Activated CD8-positive, alpha-beta memory T cell treated with anti-CD3 and anti-CD28 coated beads for 36 hours (primary cell): ENCODE measurements around the gene CNST. TPM values are rescaled to one million over a fixed set of nuclear protein-coding genes. Genes with fewer than 3 reads are reported as not detected.

Source experiments
- CTCF ChIA-PET: fragments of 350-600 bp; sonication (Branson Sonifier 250); formaldehyde crosslinking; loops from one replicate; lab custom pipeline; 2021; ENCODE audit warnings: antibody characterized with exemption; lab: Charles Lee
- POLR2A ChIA-PET: fragments of 350-600 bp; sonication (Branson Sonifier 250); formaldehyde crosslinking; loops from one replicate; lab custom pipeline; 2021; ENCODE audit warnings: antibody characterized with exemption; lab: Charles Lee
- total RNA-seq, 2 experiments: library from RNA; stranded (reverse); gene quantifications; one replicate each; pipeline ENCODE4 v1.2.3, GENCODE V29; 2021

Gene CNST
- total RNA-seq, 2 experiments from 2014 or later, result 26.5 to 26.6 TPM

DNA sequence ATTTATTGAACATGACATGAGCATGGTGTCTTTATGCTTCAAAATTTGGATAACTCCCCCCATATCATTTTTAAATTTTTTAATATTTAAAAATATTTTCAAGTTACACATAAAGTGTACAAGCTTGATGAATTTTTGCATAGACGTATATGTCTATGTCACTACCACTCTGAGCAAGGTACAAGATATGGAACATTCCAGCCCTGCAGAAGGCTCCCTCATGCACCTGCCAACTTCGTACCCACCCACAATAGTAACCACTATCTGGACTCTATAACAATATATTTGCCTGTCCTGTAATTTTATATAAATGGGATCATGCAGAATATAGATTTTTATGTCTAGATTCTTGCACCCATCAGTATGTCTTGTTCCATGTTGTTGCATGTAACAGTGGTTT is 74.5 kb downstream of the CNST start:
- ChIA-PET CTCF (no interaction called here), POLR2A (no interaction called here)

DNA sequence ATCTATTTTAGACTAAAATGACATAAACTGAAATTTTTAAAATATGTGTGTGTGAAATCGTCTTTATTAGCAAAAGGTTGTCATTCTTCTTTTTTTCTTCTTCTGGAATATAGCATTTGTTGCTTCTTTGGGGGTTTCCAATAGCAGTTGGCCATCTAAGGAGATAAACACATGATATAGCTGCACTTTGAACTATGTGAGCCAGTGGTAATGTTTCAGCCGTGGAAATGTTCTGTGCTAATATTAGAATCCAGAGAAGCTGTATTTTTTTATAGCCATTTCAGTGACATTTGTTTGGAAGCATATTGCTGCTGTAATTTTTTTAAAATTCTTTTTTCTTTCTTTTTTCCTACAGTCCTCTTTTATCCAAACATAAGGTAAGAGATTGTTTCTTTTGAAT is 75.1 kb downstream of the CNST start:
- POLR2A ChIA-PET, result no interaction called here
- CTCF ChIA-PET, result no interaction called here

DNA sequence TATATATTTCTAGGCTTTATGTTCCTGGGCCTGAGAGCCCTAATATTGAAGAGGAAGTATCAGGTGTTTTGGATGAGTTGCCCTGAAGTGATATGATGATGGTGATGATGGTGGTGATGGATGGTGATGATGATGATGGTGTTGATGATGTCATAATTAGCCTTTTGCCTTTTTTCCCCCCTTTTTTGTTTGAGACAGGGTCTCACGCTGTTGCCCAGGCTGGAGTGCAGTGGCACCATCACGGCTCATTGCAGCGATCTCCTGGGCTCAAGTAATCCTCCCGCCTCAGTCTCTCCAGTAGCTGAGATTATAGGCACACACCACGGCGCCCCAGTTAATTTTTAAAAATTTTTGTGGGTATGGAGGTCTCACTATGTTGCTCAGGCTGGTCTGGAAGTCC is 76.5 kb downstream of the CNST start:
- CTCF ChIA-PET, result no interaction called here
- POLR2A ChIA-PET, result interaction anchor here (0.6 kb wide), 1 partner anchor 921 kb away, joined by 7 read pairs; no protein-coding TSS in a partner anchor

DNA sequence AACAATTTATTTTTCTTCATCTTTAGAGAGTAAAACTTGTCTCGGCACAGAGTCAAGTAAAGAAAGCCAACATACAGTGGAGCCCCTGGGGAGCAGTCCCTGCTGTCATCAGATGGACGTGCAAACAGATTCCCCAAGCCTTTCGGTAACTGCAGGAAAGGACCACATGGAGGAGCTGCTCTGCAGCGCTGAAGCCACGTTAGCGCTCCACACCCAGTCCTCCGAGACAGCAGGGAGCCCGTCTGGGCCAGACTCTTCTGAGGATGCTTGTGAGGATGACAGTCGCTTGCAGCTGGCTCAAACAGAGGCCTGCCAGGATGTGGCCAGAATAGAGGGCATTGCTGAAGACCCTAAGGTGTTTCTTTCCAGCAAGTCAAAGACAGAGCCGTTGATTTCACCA is 80.9 kb downstream of the CNST start:
- ChIA-PET CTCF (interaction anchor here (1.6 kb wide), 1 partner anchor 34 kb away, joined by 3 read pairs; no protein-coding TSS in a partner anchor), POLR2A (no interaction called here)

DNA sequence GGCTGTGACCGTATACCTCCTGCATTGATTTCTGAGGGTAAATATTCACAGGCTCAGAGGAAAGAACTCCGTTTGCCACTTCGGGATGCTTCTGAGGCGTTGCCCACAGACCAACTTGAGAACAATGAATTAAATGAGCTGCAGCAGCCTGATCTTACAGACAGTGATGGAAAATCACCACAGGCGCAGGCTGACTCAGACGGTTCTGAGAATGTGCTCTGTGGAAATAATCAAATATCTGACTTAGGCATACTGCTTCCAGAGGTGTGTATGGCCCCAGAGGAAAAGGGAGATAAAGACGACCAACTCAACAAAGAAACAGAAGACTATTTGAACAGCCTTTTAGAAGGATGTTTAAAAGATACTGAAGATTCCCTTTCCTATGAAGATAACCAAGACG is 81.3 kb downstream of the CNST start:
- CTCF ChIA-PET, result interaction anchor here (1.6 kb wide), 1 partner anchor 34 kb away, joined by 3 read pairs; no protein-coding TSS in a partner anchor
- POLR2A ChIA-PET, result no interaction called here

DNA sequence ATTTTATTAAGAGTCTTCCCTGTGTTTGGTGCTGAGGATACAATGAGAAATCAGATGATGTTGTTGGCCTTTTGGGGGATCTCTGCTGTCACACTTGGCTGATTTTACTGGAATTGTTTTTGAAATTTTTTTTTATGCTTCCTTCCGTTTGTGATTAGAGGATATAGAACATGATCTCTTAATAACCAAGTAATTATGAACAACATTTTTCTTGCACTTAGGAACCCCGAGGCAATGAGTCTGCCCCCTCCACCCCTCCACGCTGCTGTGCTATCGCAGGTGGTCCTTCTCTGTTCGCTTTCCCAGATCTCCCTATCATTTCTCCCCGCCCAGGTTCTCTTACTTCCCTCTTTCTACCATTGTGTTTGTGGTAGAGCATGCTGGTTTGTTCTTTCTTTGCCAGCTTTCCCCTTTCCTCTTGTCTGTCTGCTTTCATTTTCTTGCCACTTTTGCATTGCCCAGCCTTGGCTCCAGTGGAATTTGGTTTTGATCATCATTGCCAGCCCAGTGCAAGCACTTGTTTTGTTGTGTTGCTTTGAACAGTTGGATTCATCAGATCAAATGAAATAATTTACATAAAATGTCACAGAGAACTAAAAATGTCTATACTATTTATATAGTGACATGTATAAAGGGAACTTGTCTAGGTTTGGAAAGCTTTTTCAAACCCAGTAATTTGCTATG is 84.9 kb downstream of the CNST start:
- CTCF ChIA-PET, result no interaction called here

DNA sequence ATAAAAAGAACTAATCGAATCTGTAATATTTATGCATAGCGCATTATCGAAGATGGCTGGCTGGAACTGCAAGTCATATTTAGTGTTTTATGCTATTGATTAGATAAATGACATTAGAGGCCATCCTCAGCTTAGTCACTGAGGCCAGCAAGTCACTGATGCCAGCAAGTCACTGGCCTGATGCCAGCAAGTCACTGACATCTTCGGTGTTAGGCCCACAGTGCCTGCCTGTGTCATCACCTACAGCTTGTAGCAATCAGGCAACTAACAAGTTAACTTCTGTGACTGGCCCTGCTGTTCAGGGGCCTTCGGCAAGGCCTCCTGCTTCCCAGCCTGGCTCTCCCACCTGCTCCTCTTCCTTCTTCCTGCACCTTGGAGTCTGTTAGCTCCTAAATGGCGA is 92.3 kb downstream of the CNST start:
- ChIA-PET CTCF (no interaction called here), POLR2A (no interaction called here)

More for the DNA sequence above, 84.9 kb downstream of the CNST start:
- POLR2A ChIA-PET, result no interaction called here

DNA sequence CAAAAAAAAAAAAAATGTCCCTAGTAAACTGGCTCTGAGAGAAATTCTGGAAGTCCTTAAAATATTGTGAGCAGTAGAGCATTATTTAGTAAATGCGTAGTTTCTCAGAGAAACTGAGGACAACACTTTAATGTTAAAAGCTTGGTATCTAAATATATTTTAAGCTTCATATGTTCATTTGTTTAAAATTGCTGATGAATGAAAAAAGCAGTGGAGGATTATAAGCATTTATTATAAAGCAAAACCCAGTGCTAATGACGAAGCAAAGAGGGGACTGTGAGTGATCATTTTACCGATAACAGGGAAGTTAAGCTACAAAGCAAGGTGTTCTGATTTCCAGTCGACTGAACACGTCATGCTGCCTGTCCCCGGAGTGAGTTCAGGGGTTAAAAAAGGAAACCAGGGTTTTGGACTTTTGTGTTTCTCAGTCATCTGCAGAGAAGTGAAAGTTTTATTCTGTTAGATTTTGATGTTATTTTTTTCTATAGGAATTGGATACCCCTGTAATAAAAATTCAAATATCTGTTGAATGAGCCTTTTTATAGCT is 93.4 kb downstream of the CNST start:
- CTCF ChIA-PET, result interaction anchor here (0.7 kb wide), 1 partner anchor 48 kb away, joined by 3 read pairs; no protein-coding TSS in a partner anchor
- POLR2A ChIA-PET, result no interaction called here

DNA sequence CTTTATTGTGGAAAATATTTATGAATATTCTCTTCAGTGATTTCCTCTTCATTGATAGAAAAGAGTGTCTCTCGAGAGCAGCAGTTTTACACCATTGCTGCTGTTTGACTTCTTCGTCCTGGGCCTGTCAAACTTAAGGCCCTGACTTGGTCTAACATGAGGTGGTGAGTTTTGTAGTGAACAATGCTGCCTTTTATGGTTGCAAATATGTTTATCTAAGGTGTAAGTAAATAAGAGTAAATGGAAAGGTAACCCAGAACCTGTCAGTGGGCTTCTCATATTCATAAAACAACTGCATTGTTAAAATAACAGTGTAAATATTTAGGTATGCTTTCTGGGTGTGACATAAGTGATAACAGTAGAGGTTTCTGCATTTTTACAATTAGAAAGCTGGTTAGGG is 95.2 kb downstream of the CNST start:
- CTCF ChIA-PET, result no interaction called here
- POLR2A ChIA-PET, result no interaction called here

DNA sequence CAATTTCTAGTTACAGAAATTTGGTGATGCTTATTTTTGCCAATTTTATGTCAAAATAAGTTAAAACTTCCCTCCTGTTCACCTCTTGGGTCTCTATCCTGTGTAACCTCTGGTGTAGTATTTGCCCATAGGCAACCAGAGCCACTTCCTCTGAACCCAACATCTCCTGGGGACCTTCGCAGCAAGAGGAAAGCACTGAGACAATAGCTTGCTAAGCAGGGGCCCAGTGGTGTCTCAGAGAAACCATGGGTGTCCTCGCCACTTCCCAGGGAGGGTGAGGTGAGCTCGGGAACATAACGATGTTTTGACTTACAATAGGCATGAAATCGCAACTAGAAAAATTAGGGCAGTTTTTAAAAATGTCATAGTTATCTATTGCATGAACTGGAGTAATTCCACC is 101.5 kb downstream of the CNST start:
- POLR2A ChIA-PET, result no interaction called here
- CTCF ChIA-PET, result no interaction called here

DNA sequence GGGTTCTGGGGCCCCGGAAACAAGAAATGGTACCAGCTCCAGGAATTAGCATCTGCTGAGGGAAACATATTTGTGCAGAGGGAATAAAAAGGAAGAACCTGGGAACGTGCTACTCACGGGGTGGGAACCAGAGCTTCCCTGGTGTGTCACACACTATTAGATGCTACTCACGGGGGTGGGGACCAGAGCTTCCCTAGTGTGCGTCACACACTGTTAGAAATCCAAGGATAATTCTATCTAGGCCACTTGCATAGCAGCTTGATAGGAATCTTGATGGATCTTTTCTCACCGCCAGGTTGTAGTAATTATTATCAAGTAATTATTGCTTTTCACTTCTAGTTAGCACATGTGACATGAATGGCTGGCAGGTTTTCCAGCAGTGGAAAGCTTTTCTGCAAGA is 103.4 kb downstream of the CNST start:
- CTCF ChIA-PET, result interaction anchor here (0.5 kb wide), 1 partner anchor 1785 kb away, joined by 4 read pairs; no protein-coding TSS in a partner anchor
- POLR2A ChIA-PET, result no interaction called here

DNA sequence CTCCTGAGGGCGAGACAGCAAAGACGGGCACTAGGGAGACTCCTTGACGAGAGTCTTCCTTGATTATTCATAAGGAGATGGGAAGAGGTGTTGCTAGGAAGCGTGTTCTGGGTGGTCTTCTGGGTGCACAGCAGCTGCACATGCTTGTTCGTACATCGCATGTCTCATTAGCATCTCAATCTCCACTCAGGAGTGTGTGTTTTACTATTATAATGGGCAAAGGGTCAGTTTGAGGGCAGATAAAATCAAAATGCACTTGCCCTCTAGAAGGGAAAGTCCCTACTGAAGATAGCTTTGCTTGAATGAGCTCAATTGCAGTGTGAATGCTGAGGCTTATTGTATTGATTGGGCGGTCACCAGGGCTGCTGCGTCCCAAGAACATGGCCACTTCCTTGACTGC is 107.8 kb downstream of the CNST start:
- ChIA-PET CTCF (no interaction called here), POLR2A (no interaction called here)

DNA sequence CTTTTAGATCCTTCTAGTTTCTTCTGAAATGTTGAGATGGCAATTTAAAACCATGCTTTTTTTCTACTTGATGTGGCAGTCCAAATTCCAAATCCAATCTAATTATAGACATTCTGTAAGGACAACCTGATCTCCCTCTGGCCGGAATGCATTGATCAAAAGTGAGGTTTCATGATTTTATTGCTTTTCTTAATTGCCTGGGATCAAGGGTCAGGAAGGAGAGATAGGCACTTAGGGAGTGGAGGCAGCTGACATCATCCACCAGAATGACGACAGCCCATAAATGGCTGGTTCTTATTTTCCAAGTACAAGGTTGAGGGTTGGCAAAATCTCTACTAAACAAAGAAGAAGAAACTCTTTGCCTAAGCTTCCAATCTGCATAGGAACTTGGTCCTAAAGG is 111.6 kb downstream of the CNST start:
- CTCF ChIA-PET, result no interaction called here

DNA sequence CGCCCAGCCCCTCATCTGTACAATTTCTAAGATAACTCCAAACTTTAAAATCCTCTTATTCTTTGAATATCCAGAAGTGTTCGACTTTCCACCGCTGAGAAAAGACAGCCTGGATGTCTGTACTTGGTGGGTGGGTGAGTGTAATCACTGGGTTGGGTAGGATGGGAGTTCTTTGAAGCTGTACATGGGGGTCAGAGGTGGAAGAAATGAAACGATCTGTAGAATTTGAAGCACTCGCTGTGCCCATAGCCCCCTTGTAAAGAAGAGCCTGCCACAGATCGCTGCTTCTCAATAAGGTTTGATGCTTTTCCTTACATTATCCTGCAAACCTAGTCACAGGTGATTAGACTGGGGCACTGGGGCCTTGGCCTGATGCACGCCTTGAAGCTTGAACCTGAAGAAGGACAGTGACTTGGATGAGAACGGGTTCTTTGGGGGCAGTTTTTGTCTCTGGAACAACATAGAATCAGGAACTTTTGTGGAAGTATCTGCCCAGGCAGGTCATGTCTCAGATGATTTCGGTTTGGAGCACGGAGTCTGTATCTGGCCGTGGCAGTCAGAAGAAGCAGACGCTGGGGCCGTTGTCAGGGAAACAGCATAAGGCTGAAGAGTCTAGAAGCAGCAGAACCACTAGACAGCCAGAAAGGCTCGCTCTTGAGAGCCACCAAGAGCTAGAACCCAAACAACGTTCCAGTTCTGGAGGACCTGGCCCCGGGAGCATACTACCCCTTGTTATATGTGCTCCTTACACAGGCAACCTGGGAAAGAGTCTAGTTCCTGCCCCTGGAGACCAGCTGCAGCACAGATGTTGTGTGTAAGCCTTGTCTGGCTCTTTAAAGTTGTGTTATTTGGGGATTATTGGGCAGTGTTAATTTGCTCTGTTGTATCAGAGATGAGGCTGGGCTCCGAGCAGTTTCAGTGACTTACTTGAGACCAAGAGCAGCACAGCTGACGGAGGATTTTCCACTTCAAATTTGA is 112.8 kb downstream of the CNST start:
- ChIA-PET CTCF (no interaction called here), POLR2A (no interaction called here)

More for the DNA sequence above, 111.6 kb downstream of the CNST start:
- POLR2A ChIA-PET, result no interaction called here

DNA sequence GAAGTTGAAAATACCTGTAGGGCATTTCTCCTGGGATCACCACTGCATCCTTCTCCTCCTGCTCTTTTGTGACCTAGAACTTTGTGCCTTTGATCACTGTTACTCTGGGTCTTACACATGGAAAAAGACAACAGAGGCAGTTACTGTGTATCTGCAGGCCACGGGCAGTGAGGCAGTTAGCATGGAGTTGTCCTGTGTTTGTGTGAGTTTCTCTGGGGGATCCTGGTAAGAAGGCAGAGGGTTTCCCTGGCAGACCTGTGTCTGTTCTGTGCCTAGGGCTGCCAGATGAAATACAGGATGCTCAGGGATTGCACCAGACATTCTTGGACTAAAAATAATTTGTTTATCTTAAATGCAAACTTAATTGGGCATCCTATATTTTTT is 113.5 kb downstream of the CNST start:
- ChIA-PET CTCF (no interaction called here), POLR2A (no interaction called here)

DNA sequence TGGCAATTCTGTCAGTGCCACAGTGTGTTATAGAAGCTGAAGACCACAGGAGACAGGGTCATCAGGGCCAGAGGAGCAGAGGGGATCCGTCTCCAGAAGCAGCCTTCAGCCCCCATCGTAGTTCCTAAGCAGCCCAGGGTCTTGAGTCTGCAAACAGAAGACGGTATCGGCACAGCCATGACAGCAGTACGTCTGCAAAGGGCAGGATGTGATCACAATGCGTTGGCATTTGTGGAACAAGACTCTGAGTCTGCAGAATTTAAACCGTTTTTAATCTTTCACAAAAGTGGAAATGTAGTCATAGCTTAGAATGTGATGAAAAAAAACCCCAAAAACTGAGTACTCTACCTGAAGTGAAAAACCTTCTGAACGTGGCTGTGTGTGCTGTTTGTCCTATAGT is 113.9 kb downstream of the CNST start:
- POLR2A ChIA-PET, result no interaction called here
- CTCF ChIA-PET, result no interaction called here

DNA sequence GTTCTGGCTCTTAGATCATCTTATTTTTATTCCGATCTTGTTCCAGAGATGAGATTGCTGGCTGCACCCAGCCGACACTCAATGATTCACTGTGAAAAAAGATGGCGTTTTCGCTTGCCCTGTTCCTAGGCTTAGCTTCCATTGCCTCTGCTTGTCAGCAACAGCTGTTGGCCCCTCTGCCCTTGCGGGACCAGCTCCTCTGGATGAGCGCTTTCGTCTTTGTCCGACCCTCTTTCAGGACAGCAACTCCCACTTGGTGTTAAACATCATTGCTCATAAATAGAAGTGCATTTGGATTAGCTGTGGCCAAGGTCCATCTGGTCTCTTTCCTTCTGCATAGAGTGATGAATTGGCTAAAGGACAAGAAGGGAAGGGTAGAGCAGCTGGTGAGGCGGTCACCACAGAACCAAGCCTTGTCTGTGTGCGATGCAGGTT is 114.5 kb downstream of the CNST start:
- CTCF ChIA-PET, result no interaction called here
- POLR2A ChIA-PET, result no interaction called here

DNA sequence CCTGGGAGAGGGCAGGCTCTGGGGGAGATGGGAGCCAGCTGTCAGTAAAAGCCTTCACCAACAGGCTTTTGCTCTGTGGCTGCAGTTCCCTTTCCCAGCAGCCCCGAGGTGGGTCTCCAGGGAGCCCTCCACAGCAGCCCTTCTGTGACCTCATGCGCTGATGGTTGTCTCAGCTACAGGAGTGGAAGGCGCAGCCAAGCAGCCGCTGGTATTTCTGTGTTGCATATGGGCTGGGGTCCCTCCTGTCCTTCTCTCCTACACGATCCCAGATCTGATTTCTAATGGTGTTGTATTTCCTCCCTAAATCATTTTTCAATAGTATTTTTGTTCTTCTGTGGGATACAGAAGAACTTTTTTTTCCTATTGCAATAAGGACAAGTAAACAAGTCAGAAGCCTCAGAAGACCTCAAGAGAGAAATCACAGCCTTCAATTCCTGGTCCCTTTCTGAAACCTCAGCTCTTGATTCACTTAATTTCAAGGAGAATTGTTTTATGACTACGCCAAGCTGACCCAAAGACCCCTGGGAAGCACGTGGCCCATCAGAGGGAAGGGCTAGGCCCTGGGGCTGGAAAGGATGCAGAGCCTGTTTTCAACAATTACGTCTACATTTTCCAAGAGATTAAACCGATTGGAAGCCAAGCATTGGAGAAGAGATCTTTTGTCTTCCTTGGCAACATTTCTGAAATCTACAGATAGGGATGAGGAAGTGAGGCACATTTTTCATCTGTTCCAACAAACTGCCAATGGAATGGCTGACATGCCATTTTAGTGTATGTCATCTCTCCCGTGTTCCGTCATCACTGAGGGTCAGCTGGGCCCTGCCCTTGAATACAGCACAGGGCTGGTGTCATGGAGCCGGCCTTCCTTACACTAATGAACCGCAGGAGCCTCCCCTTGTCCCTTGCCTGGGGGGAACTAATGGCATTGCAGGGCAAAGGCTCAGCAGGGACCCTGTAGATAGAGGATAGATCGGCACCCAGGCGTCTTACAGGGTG is 115.9 kb downstream of the CNST start:
- ChIA-PET CTCF (no interaction called here), POLR2A (no interaction called here)

DNA sequence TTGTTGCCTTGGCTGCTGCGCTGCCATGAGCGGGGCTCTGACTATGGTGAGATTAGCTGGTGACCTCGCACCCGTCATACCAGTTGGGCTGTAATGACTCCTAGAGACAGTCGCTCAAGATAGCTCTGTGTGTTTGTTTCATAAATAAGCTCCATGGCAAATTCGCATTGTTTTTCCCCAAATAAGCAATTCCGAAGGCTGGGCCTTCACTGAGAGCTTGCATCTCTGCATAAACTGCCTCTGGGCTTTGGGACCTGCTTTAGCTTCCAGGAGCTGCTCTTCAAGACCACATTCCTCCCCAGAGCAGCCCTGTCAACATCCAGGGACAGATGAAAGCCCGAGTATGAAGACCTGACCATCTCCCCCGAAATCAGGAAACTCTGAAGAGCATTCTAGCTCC is 117.3 kb downstream of the CNST start:
- CTCF ChIA-PET, result no interaction called here
- POLR2A ChIA-PET, result interaction anchor here (0.6 kb wide), 1 partner anchor 21 kb away, joined by 7 read pairs; no protein-coding TSS in a partner anchor
